Measurements from ENCODE around the gene TYRO3.
A peak's percentile ranks its signal among the peaks of the same experiment; 100 is the strongest.
"Not testable (repeated sequence)": the region's sequence is repeated elsewhere in the genome, so short reads cannot be mapped to it uniquely, and the experiment has no call there.

TYRO3 gene

DNA sequence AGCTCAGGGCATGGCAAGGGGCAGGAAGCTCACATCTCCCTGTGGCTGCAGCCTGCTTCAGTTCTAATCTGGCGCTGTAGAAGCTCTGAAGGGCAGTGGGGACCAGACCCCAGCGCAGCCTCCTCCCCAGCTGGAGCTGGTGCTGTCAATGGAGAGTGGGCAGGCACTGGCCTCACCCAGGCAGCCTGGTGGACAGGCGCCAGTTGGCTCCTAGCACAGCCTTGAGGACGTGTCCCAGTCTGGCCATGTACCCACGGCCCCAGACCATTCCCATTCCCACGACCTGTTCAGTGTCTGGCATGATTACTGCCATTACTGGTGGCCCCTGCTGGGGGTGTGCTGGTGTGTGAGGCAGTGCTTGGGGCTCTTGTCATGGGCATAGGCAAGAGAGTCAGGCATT lies 16.3 kb downstream of the TYRO3 start:
- Mint-ChIP-seq H3K27me3 (no peaks in the 10 kb centered on the region), H3K4me1 (ENCODE audit: low read depth) (no peaks in the 10 kb centered on the region), H3K9me3 (no peaks in the 10 kb centered on the region), H3K27ac (no peak overlapping the region), H3K36me3 (ENCODE audit: low read depth) (no peaks in the 10 kb centered on the region), H3K4me3 (no peak overlapping the region)
- no peak for DNase-seq

DNA sequence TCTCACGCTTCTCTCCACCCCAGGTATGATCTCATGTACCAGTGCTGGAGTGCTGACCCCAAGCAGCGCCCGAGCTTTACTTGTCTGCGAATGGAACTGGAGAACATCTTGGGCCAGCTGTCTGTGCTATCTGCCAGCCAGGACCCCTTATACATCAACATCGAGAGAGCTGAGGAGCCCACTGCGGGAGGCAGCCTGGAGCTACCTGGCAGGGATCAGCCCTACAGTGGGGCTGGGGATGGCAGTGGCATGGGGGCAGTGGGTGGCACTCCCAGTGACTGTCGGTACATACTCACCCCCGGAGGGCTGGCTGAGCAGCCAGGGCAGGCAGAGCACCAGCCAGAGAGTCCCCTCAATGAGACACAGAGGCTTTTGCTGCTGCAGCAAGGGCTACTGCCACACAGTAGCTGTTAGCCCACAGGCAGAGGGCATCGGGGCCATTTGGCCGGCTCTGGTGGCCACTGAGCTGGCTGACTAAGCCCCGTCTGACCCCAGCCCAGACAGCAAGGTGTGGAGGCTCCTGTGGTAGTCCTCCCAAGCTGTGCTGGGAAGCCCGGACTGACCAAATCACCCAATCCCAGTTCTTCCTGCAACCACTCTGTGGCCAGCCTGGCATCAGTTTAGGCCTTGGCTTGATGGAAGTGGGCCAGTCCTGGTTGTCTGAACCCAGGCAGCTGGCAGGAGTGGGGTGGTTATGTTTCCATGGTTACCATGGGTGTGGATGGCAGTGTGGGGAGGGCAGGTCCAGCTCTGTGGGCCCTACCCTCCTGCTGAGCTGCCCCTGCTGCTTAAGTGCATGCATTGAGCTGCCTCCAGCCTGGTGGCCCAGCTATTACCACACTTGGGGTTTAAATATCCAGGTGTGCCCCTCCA lies 19.1 kb downstream of the TYRO3 start:
- Mint-ChIP-seq H3K4me3 (no peak overlapping the region), H3K27ac (no peak overlapping the region), H3K9me3 (no peaks in the 10 kb centered on the region), H3K36me3 (ENCODE audit: low read depth) (no peaks in the 10 kb centered on the region), H3K27me3 (peaks cover 11% of the 10 kb centered on the region), H3K4me1 (ENCODE audit: low read depth) (no peaks in the 10 kb centered on the region)
- no peak for DNase-seq

DNA sequence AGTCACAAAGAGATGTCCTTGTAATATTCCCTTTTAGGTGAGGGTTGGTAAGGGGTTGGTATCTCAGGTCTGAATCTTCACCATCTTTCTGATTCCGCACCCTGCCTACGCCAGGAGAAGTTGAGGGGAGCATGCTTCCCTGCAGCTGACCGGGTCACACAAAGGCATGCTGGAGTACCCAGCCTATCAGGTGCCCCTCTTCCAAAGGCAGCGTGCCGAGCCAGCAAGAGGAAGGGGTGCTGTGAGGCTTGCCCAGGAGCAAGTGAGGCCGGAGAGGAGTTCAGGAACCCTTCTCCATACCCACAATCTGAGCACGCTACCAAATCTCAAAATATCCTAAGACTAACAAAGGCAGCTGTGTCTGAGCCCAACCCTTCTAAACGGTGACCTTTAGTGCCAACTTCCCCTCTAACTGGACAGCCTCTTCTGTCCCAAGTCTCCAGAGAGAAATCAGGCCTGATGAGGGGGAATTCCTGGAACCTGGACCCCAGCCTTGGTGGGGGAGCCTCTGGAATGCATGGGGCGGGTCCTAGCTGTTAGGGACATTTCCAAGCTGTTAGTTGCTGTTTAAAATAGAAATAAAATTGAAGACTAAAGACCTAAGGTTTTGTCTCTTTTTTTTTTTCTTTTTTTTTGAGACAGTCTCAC lies 19.8 kb downstream of the TYRO3 start:
- Mint-ChIP-seq H3K27me3 (peaks cover 19% of the 10 kb centered on the region), H3K36me3 (ENCODE audit: low read depth) (no peaks in the 10 kb centered on the region), H3K4me3 (no peak overlapping the region), H3K27ac (no peak overlapping the region), H3K9me3 (no peaks in the 10 kb centered on the region), H3K4me1 (ENCODE audit: low read depth) (no peaks in the 10 kb centered on the region)
- DNase-seq: no peak

DNA sequence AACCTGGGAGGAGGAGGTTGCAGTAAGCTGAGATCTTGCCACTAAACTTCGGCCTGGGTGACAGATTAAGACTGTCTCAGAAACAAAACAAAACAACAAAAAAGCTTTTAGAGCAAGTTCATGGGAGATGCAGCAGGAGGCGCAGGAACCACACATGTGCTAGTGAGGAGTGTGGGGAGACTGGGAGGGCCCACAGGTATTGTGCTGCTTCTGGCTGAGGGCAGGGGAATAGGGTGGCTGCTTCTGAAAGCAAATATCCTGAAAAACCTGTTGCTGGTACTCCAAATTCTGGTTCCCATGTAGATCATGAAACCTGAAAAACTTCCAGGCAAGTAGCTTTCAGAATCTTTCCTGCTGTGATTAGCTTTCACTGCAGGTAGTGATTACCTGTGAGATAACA lies 22.1 kb downstream of the TYRO3 start:
- Mint-ChIP-seq H3K4me1 (ENCODE audit: low read depth) (peaks cover 7% of the 10 kb centered on the region), H3K36me3 (ENCODE audit: low read depth) (no peaks in the 10 kb centered on the region), H3K9me3 (no peaks in the 10 kb centered on the region), H3K4me3 (no peak overlapping the region), H3K27ac (no peak overlapping the region), H3K27me3 (peaks cover 32% of the 10 kb centered on the region)
- no peak for DNase-seq

DNA sequence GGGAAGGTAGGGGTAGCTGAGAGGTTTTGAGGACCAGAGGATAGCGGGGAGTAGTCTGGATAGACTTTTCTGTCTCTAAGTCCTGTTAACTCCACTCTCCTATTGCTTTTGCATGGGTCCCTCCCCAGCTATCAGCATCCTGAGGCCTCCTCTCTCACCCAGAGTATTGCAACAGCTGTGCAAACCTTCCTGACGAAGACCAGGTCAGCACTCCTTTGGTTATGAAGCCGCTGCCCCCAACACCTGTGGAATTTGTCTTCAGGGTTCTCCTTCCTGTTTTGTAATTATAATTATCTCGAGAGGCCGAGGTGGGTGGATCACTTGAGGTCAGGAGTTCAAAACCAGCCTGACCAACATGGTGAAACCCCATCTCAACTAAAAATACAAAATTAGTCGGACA lies 24.8 kb downstream of the TYRO3 start:
- Mint-ChIP-seq H3K4me3 (no peak overlapping the region), H3K27me3 (peaks cover 45% of the 10 kb centered on the region), H3K9me3 (no peaks in the 10 kb centered on the region), H3K36me3 (ENCODE audit: low read depth) (no peaks in the 10 kb centered on the region), H3K4me1 (ENCODE audit: low read depth) (peaks cover 7% of the 10 kb centered on the region), H3K27ac (no peak overlapping the region)
- DNase-seq: no peak

DNA sequence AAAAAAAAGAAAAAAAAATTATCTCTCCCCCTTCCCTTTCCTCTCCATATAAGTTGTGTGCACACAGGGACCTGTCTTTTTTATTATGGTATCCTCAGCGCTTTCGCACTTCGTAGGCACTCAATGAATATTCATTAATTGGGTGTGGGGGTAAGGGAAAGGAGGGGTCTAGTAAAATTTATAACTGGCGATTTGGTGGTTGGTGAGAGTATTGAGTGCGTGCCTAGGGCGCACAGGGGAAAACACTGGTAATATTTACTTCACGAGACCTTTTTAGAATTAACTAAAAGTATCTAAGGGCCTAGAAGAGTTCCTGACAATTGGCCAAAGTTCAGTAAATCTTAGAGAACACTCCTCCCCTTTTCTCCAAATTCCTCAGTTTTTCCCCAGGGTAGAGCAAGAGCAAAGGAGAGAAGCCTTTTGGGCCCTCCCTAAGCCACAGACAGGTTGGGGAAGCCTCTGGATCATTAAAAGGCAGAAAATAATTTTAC lies 25.7 kb downstream of the TYRO3 start:
- no peaks in the 10 kb centered on the region for H3K36me3 Mint-ChIP-seq (ENCODE audit: low read depth)
- peaks cover 45% of the 10 kb centered on the region for H3K27me3 Mint-ChIP-seq
- peak overlapping the region; percentile 52 for H3K4me3 Mint-ChIP-seq
- peaks cover 7% of the 10 kb centered on the region for H3K4me1 Mint-ChIP-seq (ENCODE audit: low read depth)
- no peak for DNase-seq
- H3K9me3 Mint-ChIP-seq: no peaks in the 10 kb centered on the region
- H3K27ac Mint-ChIP-seq: no peak overlapping the region

DNA sequence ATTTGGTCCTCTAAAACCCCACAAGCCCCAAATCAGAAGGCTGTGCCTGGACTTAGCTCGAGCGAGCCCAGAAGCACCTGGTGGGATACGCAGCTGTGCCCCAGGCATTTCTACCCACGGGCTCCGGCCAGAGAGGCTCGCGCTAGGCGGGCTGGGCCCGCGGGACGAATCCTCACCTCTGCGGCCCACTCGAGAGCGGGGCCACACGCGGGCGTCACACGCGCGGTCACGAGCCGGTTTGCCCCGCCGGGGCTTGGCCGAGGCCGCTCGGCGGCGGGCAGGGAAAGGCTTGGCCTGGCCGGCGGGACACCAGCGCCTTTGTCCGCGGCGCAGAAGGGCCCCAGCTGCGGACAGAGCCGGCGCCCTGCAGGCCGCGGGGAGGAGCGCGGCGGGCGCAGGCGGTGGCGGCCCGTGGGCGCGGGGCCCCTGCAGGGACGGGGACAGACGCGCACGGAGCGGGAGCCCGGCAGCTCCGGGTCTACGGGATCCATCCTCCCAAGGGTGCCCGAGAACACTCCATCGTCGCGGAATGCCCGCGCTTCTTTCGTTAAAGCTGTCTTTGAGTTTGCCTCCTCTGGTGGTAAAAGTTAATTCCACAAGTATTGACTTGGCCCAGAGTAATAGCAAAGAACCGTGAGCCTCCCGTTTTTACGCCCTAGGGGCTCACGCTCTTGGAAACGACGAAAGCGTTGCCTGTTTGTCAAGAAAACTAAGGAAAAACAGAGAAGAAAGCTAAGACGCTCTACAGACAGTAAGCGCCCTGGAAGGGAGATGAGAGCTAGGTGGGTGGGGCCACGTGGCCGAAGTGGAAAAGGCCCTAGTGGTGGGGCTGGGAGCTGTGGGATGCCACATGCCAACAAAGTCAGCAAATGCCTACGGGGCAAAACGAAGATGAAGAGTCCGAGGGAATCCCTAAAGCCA lies 26.4 kb downstream of the TYRO3 start:
- Mint-ChIP-seq H3K4me3 (peak overlapping the region; percentile 59), H3K4me1 (ENCODE audit: low read depth) (peaks cover 7% of the 10 kb centered on the region), H3K36me3 (ENCODE audit: low read depth) (no peaks in the 10 kb centered on the region), H3K27me3 (peaks cover 45% of the 10 kb centered on the region), H3K9me3 (no peaks in the 10 kb centered on the region), H3K27ac (no peak overlapping the region)
- peak; percentile 63 for DNase-seq

DNA sequence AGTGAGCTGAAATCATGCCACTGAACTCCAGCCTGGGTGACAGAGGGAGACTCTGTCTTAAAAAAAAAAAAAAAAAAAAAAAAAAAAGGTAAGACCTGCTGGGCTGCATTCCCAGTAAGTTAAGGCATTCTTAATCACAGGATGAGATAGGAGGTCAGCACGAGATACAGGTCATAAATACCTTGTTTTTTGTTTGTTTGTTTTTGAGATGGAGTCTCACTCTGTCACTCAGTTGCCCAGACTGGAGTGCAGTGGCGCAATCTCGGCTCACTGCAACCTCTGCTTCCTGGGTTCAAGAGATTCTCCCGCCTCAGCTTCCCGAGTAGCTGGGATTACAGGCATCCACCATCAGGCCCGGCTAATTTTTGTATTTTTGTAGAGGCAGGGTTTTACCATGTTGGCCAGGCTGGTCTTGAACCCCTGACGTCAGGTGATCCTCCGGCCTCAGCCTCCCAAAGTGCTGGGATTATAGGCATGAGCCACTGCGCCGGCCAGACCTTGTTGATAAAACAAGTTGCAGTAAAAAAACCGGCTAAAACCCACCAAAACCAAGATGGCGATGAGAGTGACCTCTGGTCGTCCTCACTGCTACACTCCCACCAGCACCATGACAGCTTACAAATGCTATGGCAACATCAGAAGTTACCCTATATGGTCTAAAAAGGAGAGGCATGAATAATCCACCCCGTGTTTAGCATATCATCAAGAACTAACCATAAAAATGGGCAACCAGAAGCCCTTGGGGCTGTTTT lies 27.7 kb downstream of the TYRO3 start:
- H3K4me3 Mint-ChIP-seq; DNase-seq; H3K4me1 Mint-ChIP-seq (ENCODE audit: low read depth); H3K27ac Mint-ChIP-seq; H3K36me3 Mint-ChIP-seq (ENCODE audit: low read depth); H3K9me3 Mint-ChIP-seq: not testable (repeated sequence)
- peaks cover 42% of the 10 kb centered on the region for H3K27me3 Mint-ChIP-seq

DNA sequence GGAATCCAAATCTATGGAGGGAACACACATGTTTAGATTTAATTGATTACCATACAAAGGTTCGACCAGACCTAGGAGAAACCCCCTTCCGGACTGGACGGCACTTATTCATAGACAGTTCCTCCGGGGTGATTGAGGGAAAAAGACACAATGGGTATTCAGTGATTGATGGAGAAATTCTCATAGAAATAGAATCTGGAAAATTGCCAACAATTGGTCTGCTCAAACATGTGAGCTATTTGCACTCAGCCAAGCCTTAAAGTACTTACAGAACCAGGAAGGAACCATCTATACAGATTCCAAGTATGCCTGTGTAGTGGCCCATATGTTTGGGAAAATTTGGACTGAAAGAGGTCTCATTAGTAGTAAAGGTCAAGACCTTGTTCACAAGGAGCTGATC lies 30.0 kb downstream of the TYRO3 start:
- not testable (repeated sequence) for H3K4me1 Mint-ChIP-seq (ENCODE audit: low read depth); H3K27ac Mint-ChIP-seq; H3K36me3 Mint-ChIP-seq (ENCODE audit: low read depth); DNase-seq; H3K4me3 Mint-ChIP-seq; H3K9me3 Mint-ChIP-seq
- H3K27me3 Mint-ChIP-seq: peaks cover 29% of the 10 kb centered on the region

DNA sequence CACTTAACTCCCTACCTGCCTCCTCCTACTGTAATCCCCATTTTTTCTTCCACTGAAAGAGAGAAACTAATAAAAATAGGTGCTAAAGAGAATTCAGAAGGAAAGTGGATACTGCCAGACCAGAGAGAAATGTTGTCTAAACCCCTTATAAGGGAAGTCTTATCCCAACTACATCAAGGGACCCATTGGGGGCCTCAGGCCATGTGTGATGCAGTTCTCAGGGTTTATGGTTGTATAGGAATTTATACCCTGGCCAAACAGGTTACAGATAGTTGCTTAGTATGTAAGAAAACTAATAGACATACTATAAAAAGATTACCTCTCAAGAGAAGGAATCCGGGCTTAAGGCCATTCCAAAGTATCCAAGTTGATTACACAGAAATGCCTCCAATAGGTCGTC lies 30.6 kb downstream of the TYRO3 start:
- not testable (repeated sequence) for H3K9me3 Mint-ChIP-seq; H3K27ac Mint-ChIP-seq; DNase-seq; H3K36me3 Mint-ChIP-seq (ENCODE audit: low read depth); H3K4me1 Mint-ChIP-seq (ENCODE audit: low read depth); H3K4me3 Mint-ChIP-seq
- peaks cover 26% of the 10 kb centered on the region for H3K27me3 Mint-ChIP-seq

DNA sequence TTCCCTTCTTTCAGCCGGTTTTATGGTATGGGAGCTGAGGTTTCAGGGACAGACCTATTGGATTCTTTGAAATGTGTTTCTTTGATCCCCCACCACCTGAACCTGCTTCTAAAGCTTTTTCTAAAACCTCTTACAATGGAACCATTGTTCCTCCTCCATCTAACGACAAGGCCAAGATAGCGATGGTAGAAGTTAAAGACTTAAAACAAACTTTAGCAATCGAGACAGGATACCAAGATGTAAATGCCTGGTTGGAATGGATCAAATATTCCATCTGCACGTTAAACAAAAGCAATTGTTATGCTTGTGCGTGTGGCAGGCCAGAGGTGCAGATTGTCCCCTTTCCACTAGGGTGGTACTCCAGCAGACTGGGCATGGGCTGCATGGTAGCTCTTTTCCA lies 32.2 kb downstream of the TYRO3 start:
- not testable (repeated sequence) for H3K4me3 Mint-ChIP-seq; H3K27ac Mint-ChIP-seq; H3K36me3 Mint-ChIP-seq (ENCODE audit: low read depth); H3K9me3 Mint-ChIP-seq; DNase-seq; H3K4me1 Mint-ChIP-seq (ENCODE audit: low read depth)
- H3K27me3 Mint-ChIP-seq: peaks cover 17% of the 10 kb centered on the region

DNA sequence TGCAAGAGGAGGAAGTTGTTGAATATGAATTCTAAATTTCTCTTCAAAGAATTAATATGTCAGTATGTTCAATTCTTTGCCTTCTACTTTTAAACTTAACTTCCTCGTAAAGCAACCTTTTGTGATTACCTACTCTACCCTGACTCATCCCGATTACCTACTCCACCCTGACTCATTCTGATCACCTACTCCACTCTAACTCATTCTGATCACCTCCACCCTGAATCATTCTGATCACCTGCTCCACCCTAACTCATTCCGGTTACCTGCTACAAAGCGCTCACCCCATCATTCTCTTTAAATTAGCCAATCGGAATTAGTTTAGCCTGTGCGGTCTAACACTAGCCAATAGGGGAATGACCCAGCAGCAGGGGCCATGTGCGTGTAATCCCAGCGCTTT lies 33.7 kb downstream of the TYRO3 start:
- not testable (repeated sequence) for H3K27me3 Mint-ChIP-seq; H3K36me3 Mint-ChIP-seq (ENCODE audit: low read depth); H3K9me3 Mint-ChIP-seq; H3K4me1 Mint-ChIP-seq (ENCODE audit: low read depth); DNase-seq; H3K4me3 Mint-ChIP-seq; H3K27ac Mint-ChIP-seq

DNA sequence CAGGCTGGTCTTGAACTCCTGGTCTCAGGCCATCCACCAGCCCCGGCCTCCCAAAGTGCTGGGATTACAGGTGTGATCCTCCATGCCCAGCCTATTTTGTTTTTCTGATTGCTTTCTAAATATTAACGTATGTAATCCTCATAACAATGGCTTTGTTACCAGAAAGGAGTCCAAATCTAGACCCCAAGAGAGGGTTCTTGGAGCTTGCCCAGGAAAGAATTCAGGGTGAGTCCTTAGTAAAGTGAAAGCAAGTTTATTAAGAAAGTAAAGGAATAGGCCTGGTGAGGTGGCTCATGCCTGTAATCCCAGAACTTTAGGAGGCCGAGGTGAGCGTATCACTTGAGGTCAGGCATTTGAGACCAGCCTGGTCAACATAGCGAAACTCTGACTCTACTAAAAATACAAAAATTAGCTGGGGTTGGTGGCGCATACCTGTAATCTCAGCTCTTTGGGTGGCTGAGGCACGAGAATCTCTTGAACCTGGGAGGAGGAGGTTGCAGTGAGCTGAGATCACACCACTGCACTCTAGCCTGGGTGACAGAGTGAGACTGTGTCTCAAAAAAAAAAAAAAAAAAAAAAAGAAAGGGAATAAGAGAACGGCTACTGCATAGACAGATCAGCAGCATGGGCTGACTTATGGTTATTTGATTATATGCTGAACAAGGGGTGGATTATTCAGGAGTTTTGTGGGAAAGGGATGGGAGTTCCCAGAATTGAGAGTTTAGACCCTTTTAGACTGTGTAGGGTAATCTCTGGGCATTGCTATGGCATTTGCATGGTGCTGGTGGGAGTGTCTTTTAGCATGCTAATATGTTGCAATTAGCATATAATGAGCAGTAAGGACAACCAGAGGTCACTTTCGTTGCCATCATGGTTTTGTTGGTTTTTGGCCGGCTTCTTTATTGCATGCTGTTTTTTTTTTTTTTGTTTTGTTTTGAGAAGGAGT lies 36.1 kb downstream of the TYRO3 start:
- Mint-ChIP-seq H3K4me3 (no peak overlapping the region), H3K36me3 (ENCODE audit: low read depth) (no peaks in the 10 kb centered on the region), H3K27ac (no peak overlapping the region), H3K9me3 (no peaks in the 10 kb centered on the region), H3K4me1 (ENCODE audit: low read depth) (no peaks in the 10 kb centered on the region), H3K27me3 (peaks cover 4% of the 10 kb centered on the region)
- DNase-seq: no peak
